Neural cell (in vitro differentiated cells): ENCODE data around the gene NAP1L5. TPM values are rescaled to one million over a fixed set of nuclear protein-coding genes. Genes with fewer than 3 reads are reported as not detected.

Experiments used
- H2AFZ ChIP-seq: fragments of 200-600, 300-800 bp; sonication (generic), shearing (Covaris generic); 2 replicates; pipeline ENCODE4 v1.6.0; 2014; ENCODE audit warnings: low read depth, mild to moderate bottlenecking, antibody characterized with exemption, low read length, moderate library complexity
- H3F3A ChIP-seq: fragments of 200-600 bp; shearing (Covaris generic); 2 replicates; pipeline ENCODE4 v1.6.1; 2016; ENCODE audit warnings: mild to moderate bottlenecking, moderate library complexity, mixed read lengths, antibody characterized with exemption, low read length; ENCODE audit not compliant: insufficient read depth, poor library complexity, severe bottlenecking
- H3K27ac ChIP-seq: fragments of 200-600, 300-800 bp; sonication (generic), shearing (Covaris generic); 2 replicates; pipeline ENCODE4 v1.5.1; 2014; ENCODE audit warnings: mild to moderate bottlenecking, low read length, moderate library complexity
- H3K27me3 ChIP-seq: fragments of 300-800, 200-600 bp; sonication (generic), shearing (Covaris generic); 2 replicates; pipeline ENCODE4 v1.6.0; 2014; ENCODE audit warnings: mild to moderate bottlenecking, low read depth, low read length, moderate library complexity; ENCODE audit not compliant: insufficient read depth
- H3K36me3 ChIP-seq: fragments of 300-800, 200-600 bp; sonication (generic), shearing (Covaris generic); 2 replicates; pipeline ENCODE4 v1.5.1; 2014; ENCODE audit warnings: mild to moderate bottlenecking, antibody characterized with exemption, low read length, moderate library complexity; ENCODE audit not compliant: insufficient read depth
- H3K4me2 ChIP-seq: fragments of 300-800, 200-600 bp; sonication (generic), shearing (Covaris generic); 2 replicates; pipeline ENCODE4 v1.6.0; 2014; ENCODE audit warnings: mild to moderate bottlenecking, low read length
- H3K4me3 ChIP-seq: fragments of 300-800, 200-600 bp; sonication (generic), shearing (Covaris generic); 2 replicates; pipeline ENCODE4 v1.5.1; 2014; ENCODE audit warnings: mild to moderate bottlenecking, low read length, moderate library complexity
- H3K79me2 ChIP-seq: fragments of 200-600 bp; shearing (Covaris generic); replicated peaks from 2 replicates; pipeline ENCODE4 v1.6.0; 2014; ENCODE audit warnings: mild to moderate bottlenecking, low read length, moderate library complexity; ENCODE audit not compliant: insufficient read depth
- H3K9ac ChIP-seq: fragments of 300-800, 200-600 bp; sonication (generic), shearing (Covaris generic); 2 replicates; pipeline ENCODE4 v1.6.1; 2016; ENCODE audit warnings: mild to moderate bottlenecking, low read length, mixed read lengths
- H3K9me2 ChIP-seq: fragments of 200-600 bp; shearing (Covaris generic); 2 replicates; pipeline ENCODE4 v1.6.1; 2016; ENCODE audit warnings: mild to moderate bottlenecking, low read length, mixed read lengths; ENCODE audit not compliant: insufficient read depth
- H3K9me3 ChIP-seq: fragments of 200-600, 300-800 bp; sonication (generic), shearing (Covaris generic); 2 replicates; pipeline ENCODE4 v1.6.1; 2016; ENCODE audit warnings: mild to moderate bottlenecking, mixed run types, low read length, moderate library complexity, mixed read lengths
- H4K20me1 ChIP-seq: fragments of 200-600 bp; shearing (Covaris generic); 2 replicates; pipeline ENCODE4 v1.6.1; 2016; ENCODE audit warnings: mild to moderate bottlenecking, mixed run types; ENCODE audit not compliant: insufficient read depth
- CTCF ChIP-seq: fragments of 450-650 bp; IDR thresholded peaks from 2 replicates; pipeline ENCODE4 v1.5.1; 2014; ENCODE audit warnings: antibody characterized with exemption, mild to moderate bottlenecking, moderate library complexity; ENCODE audit not compliant: poor library complexity, severe bottlenecking
- EP300 ChIP-seq: fragments of 450-650 bp; conservative IDR thresholded peaks from 2 replicates; pipeline ENCODE4 v1.6.1; 2014; ENCODE audit warnings: antibody characterized with exemption, mild to moderate bottlenecking, moderate library complexity; ENCODE audit not compliant: poor library complexity, severe bottlenecking
- EZH2 ChIP-seq: fragments of 200-600, 300-800 bp; shearing (Covaris generic), sonication (generic); IDR thresholded peaks from 2 replicates; pipeline ENCODE4 v1.6.1; 2014; ENCODE audit warnings: antibody characterized with exemption, low read length, borderline replicate concordance, mild to moderate bottlenecking; ENCODE audit not compliant: insufficient read depth, poor library complexity, severe bottlenecking
- MXI1 ChIP-seq: fragments of 450-650 bp; conservative IDR thresholded peaks from 2 replicates; pipeline ENCODE4 v1.6.1; 2014; ENCODE audit warnings: antibody characterized with exemption, mild to moderate bottlenecking; ENCODE audit not compliant: poor library complexity, severe bottlenecking
- POLR2AphosphoS5 ChIP-seq: IDR thresholded peaks from 2 replicates; pipeline ENCODE4 v1.6.1; 2012
- RAD21 ChIP-seq: fragments of 450-650 bp; conservative IDR thresholded peaks from 2 replicates; pipeline ENCODE4 v1.6.1; 2014; ENCODE audit warnings: antibody characterized with exemption, mild to moderate bottlenecking, moderate library complexity
- REST ChIP-seq: IDR thresholded peaks from 2 replicates; pipeline ENCODE4 v1.6.1; 2012; ENCODE audit warnings: borderline replicate concordance
- SMC3 ChIP-seq: fragments of 450-650 bp; conservative IDR thresholded peaks from 2 replicates; pipeline ENCODE4 v1.6.1; 2014; ENCODE audit warnings: antibody characterized with exemption, mild to moderate bottlenecking, moderate library complexity; ENCODE audit not compliant: poor library complexity
- TAF1 ChIP-seq: IDR thresholded peaks from 2 replicates; pipeline ENCODE4 v1.6.1; 2012; ENCODE audit warnings: low read depth
- polyA plus RNA-seq: library from polyadenylated mRNA; depleted of rRNA; stranded (reverse); fragments of >200 nt; gene quantifications from 2 replicates; pipeline ENCODE4 v1.2.3, GENCODE V29; 2014

NAP1L5 gene
- polyA plus RNA-seq, 1 donor from 2014 or later = 53.1 TPM

GRCh38 chr4:88719381-88719780 lies 21.8 kb upstream of the NAP1L5 start:
- no peak overlapping the region for H3K4me3 ChIP-seq
- H3K36me3 ChIP-seq = peaks cover 31% of the 10 kb centered on the region
- H3K4me2 ChIP-seq = no peak overlapping the region
- H4K20me1 ChIP-seq = no peaks in the 10 kb centered on the region
- no peaks in the 10 kb centered on the region for H3K79me2 ChIP-seq
- no peak overlapping the region for H2AFZ ChIP-seq
- no peaks in the 10 kb centered on the region for H3F3A ChIP-seq
- H3K27me3 ChIP-seq = no peaks in the 10 kb centered on the region
- TF ChIP-seq RAD21 (no peak), EZH2 (no peak), EP300 (no peak), TAF1 (no peak), SMC3 (no peak), REST (no peak), MXI1 (no peak), POLR2AphosphoS5 (no peak), CTCF (no peak)
- no peak overlapping the region for H3K9ac ChIP-seq
- no peak overlapping the region for H3K27ac ChIP-seq
- no peaks in the 10 kb centered on the region for H3K9me3 ChIP-seq
- no peaks in the 10 kb centered on the region for H3K9me2 ChIP-seq

GRCh38 chr4:88718098-88718497 lies 20.5 kb upstream of the NAP1L5 start:
- Histone ChIP-seq H3K9me3 (no peaks in the 10 kb centered on the region), H3F3A (no peaks in the 10 kb centered on the region), H3K9ac (no peak overlapping the region), H3K27ac (no peak overlapping the region), H3K27me3 (no peaks in the 10 kb centered on the region), H4K20me1 (no peaks in the 10 kb centered on the region), H3K79me2 (no peaks in the 10 kb centered on the region), H3K4me3 (no peak overlapping the region), H2AFZ (no peak overlapping the region), H3K4me2 (no peak overlapping the region), H3K36me3 (peaks cover 22% of the 10 kb centered on the region), H3K9me2 (no peaks in the 10 kb centered on the region)
- no peak for TF ChIP-seq TAF1
- no peak for TF ChIP-seq RAD21
- TF ChIP-seq MXI1 = no peak
- no peak for TF ChIP-seq CTCF
- no peak for TF ChIP-seq EP300
- TF ChIP-seq REST = no peak
- TF ChIP-seq EZH2 = no peak
- TF ChIP-seq SMC3 = no peak
- TF ChIP-seq POLR2AphosphoS5 = no peak
